Heart right ventricle (tissue), 16 donors: ENCODE measurements around the gene ZNF385D. TPM values are rescaled to one million over a fixed set of nuclear protein-coding genes. Genes with fewer than 3 reads are reported as not detected.
"Not testable (repeated sequence)": the region's sequence is repeated elsewhere in the genome, so short reads cannot be mapped to it uniquely, and the experiment has no call there.

Experiments used
- ATAC-seq, 8 donors: fragments of 200-7000 bp; cut with Tn5 transposase; one replicate each; pipeline ENCODE4 v1.9.1; 2020; ENCODE audit warnings: mild to moderate bottlenecking in 8 of 8, moderate library complexity in 8 of 8, moderate number of reproducible peaks in 1 of 8
- DNase-seq, 2 donors: peaks; one replicate each; pipeline ENCODE4 v3.0.0-alpha.2; 2020
- H3K27ac ChIP-seq, 10 donors: fragments of 200-600 bp; sonication (generic) in 2 of 10; one replicate each; pipeline versions ENCODE4 v1.5.0 to v1.8.0; 2020 to 2022; ENCODE audit warnings: mild to moderate bottlenecking in 3 of 10
- H3K27me3 ChIP-seq, 7 donors: fragments of 200-600 bp; one replicate each; pipeline ENCODE4 v1.8.0; 2021 to 2022; ENCODE audit warnings: mild to moderate bottlenecking in 2 of 7
- H3K36me3 ChIP-seq, 9 donors: fragments of 200-600 bp; sonication (generic) in 1 of 9; one replicate each; pipeline versions ENCODE4 v1.5.0 to v1.8.0; 2020 to 2022; ENCODE audit warnings: mild to moderate bottlenecking in 2 of 9
- H3K4me1 ChIP-seq, 9 donors: fragments of 200-600 bp; sonication (generic) in 1 of 9; one replicate each; pipeline versions ENCODE4 v1.5.0 to v1.8.0; 2020 to 2022; ENCODE audit warnings: mild to moderate bottlenecking in 4 of 9
- H3K4me3 ChIP-seq, 10 donors: fragments of 200-600 bp; sonication (generic) in 2 of 10; one replicate each; pipeline versions ENCODE4 v1.5.0 to v1.8.0; 2020 to 2022; ENCODE audit warnings: mild to moderate bottlenecking in 7 of 10, moderate library complexity in 2 of 10
- H3K9me3 ChIP-seq, 11 donors: fragments of 200-600 bp in 10 of 11; sonication (generic) in 2 of 11; one replicate each; pipeline versions ENCODE4 v1.5.0 to v1.8.0; 2013 to 2022; ENCODE audit warnings: mild to moderate bottlenecking in 2 of 11, control low read depth in 1 of 11, moderate library complexity in 1 of 11
- CTCF ChIP-seq, 9 donors: fragments of 200-600 bp; sonication (generic) in 2 of 9; IDR thresholded peaks; one replicate each; pipeline versions ENCODE4 v1.5.0 to v1.8.0; 2021 to 2022; ENCODE audit warnings: antibody characterized with exemption in 9 of 9, mild to moderate bottlenecking in 5 of 9, moderate library complexity in 1 of 9
- WGBS, 2 donors: extraction: QIAGEN DNeasy Blood & Tissue Kit; methylation state at CpG; one replicate each; pipeline ENCODE4 v1.1.7; 2013; ENCODE audit warnings: inconsistent platforms in 1 of 2; 5-methylcytosine and 5-hydroxymethylcytosine counted together
- intact Hi-C, 10 donors: fragments of 100-400 bp; cut with DNase I; formaldehyde crosslinking; loops; one replicate each; pipeline versions ENCODE4 v1.11.1 to v1.14.2; 2022
- polyA plus RNA-seq, 2 donors: library from polyadenylated mRNA; stranded (reverse); fragments of 200-250 nt; gene quantifications; one replicate each; pipeline ENCODE4 v1.2.3, GENCODE V29; 2013
- total RNA-seq, 10 donors: library from RNA; stranded (reverse); fragmentation: NEBNext Ultra II Directional in 3 of 10; extraction: Animal tissue kit (Norgen Biotek cat#: 25700) in 3 of 10; gene quantifications; one replicate each; pipeline versions ENCODE4 v1.2.1 to v1.2.4, GENCODE V29; 2021 to 2023
- donor health status: Arrhythmogenic right ventricular cardiomyopathy.
- donor health status: ischemic (EF 13 %, LVEDD 7.1; RV severe dilation, severe dysfunction).
- donor health status: healthy with polysubstance abuse.
- donor health status: DM: no; HTN: yes; CAD: no.
- donor health status: DM: no; HTN: no; CAD: no.
- donor health status: ischemic (EF 25% LVEDD 6.9; RV normal size, moderate dysfunction).
- donor health status: ischemic (EF 25% LVEDD 5.7; RV mildly dilated, moderate dysfunction).
- donor health status: healthy.
- donor health status: DM: yes; HTN: yes; CAD: no.
- donor health status: Ischemic cardiomyopathy.
- donor health status: ischemic (EF 35%, LVEDD 5.7; RV mildly dilated, moderate dysfunction).
- donor health status: nonischemic (EF 11% LVEDD 7.7; RV severe dilation, severe dysfunction).
- donor health status: DM: yes; HTN: yes; CAD: no.
- donor health status: PGD.
- donor health status: ischemic (EF 29% LVEDD 5.4; RV normal size, mild dysfunction).
- donor health status: nonischemic (EF 23%, LVEDD 6.1; RV moderate dilation, normal function).

ZNF385D gene
- total and polyA plus RNA-seq, 12 donors, result 3.0 to 24.9 (median 7.2) TPM

- Histone ChIP-seq H3K36me3 (no peaks in the 10 kb centered on the region), H3K27me3 (no peaks in the 10 kb centered on the region), H3K4me3 (no peak overlapping the region), H3K4me1 (peaks cover 0 to 3% (median 0%) of the 10 kb centered on the region in 9 donors), H3K27ac (no peak overlapping the region), H3K9me3 (no peaks in the 10 kb centered on the region)
- intact Hi-C loops, result loop anchor here in 5 of 10 donors (10.0 kb wide), 3 partner anchors 407 to 1263 kb away; no protein-coding TSS in a partner anchor
- no peak for TF ChIP-seq CTCF (IDR thresholded peaks at IDR 0.05)
- 86 to 88% methylated on average over 1 of the region's 1 CpG for WGBS, 2 donors
- ATAC-seq (no peak), DNase-seq (no peak)
Measured at GRCh38 chr3:21487520-21487919, 263.5 kb downstream of the ZNF385D start.

DNA sequence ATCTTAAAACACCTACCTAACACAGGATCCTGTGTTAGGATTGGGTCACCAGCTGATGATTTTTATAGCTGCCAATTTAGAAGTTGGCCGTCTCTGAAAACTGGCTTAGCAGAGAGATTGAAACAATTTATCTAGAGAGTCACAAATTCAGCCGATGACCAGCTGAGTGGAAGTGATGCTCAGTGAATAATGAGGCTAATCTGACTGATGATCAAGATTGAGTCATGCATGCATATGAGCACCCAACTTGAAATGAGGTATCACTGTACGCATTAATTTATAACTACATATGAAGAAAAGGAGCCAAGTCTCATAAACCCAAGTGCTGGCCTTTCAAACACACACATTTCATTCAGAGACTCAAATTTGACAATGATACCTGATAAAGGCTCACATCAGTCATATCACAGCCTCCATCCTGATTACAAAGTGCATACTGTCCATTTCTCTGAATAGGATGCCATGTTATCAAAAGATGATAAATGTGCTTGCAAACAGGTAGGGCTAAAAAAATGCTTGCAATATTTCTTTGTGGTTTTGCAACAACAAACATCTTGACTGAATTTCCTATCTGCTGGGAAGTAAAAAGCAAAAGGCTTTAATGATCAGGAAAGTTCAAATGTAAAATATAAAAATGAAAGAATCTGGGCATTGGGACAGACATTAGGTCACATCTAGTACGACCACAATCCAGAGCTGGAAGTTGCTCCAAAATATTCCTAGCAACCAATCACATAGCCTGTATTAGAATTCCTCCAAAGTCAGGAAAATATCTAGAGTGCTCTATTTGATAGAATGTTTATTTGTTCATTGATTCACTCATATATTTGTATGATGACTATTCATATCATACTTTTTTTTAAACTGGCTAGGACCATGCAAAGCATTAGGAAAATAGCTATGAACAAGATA lies 264.7 kb downstream of the ZNF385D start:
- not testable (repeated sequence) for H3K27ac ChIP-seq, H3K4me1 ChIP-seq, H3K36me3 ChIP-seq, DNase-seq, H3K9me3 ChIP-seq, H3K27me3 ChIP-seq, ATAC-seq, H3K4me3 ChIP-seq
- intact Hi-C loops, result loop anchor here in 5 of 10 donors (10.0 kb wide), 3 partner anchors 409 to 1261 kb away; no protein-coding TSS in a partner anchor
- WGBS, 2 donors, result 62 to 78% methylated on average over 1 of the region's 4 CpGs

DNA sequence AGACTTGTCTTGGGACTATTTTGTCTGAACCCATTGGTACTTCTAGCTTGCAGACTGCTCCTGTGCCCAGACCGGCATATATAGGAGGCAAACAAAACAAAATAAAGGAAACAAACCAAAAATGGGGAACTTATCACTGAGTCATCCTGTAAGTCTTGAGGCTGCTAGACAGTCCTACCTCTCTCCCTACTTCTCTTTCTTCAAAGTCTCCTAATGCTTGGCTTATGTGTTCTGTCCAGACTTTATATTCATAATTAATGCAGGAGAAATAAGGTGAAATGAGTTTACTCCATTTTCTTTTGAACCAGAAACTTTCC lies 266.2 kb downstream of the ZNF385D start:
- no peaks in the 10 kb centered on the region for H3K27me3 ChIP-seq
- H3K36me3 ChIP-seq, result no peaks in the 10 kb centered on the region
- H3K27ac ChIP-seq, result no peak overlapping the region
- peak in 1 of 8 donors; percentile 21 for ATAC-seq
- TF ChIP-seq CTCF (IDR thresholded peaks at IDR 0.05), result no peak
- intact Hi-C loops, result loop anchor here in 6 of 10 donors (2.0 to 10.0 kb wide), 5 partner anchors 410 to 1260 kb away; no protein-coding TSS in a partner anchor
- no peak for DNase-seq
- H3K4me1 ChIP-seq, result peaks cover 0 to 3% (median 0%) of the 10 kb centered on the region in 9 donors
- no peaks in the 10 kb centered on the region for H3K9me3 ChIP-seq
- 91 to 98% methylated on average over 1 of the region's 1 CpG for WGBS, 2 donors
- no peak overlapping the region for H3K4me3 ChIP-seq

DNA sequence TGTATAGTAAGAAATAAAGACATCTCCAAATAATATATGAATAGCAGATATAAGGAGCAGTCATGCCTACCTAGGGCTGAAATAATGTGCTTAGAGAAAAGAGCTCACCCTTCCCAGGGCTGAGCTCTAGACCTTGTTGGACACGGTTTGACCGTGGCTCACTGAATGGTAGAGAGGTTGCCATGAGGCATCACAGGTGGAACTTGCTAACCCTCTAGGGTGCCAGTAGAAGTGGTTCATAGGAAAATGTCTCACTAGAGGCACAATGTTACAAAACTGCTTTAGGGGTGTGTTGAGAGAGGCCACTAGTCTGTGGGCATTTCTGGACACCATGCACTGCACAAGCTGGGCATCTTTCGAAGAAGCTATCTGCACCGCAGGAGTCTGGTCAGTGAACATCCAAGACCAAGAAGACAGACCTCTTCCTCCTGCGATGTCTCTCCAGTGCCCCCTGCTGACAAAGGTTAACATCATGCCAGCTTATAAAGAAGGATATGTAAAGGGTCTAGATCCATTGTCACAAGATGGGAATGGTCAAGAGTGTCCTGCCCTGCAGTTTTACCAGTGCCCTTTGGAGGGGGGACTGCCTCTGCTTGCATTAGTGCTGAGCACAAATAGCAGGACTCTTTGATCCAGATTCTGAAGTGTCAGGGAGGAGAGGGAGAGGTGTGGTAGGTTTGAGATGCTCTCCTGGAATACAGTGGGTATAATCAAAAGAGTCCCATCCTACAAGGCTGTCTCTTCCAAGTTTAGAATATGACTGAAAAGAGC lies 266.8 kb downstream of the ZNF385D start:
- Histone ChIP-seq H3K4me1 (peaks cover 0 to 1% (median 0%) of the 10 kb centered on the region in 9 donors), H3K36me3 (no peaks in the 10 kb centered on the region), H3K27me3 (no peaks in the 10 kb centered on the region), H3K4me3 (no peak overlapping the region), H3K9me3 (no peaks in the 10 kb centered on the region), H3K27ac (no peak overlapping the region)
- 60 to 68% methylated on average over 5 of the region's 5 CpGs for WGBS, 2 donors
- intact Hi-C loops, result loop anchor here in 6 of 10 donors (2.0 to 10.0 kb wide), 5 partner anchors 411 to 1259 kb away; no protein-coding TSS in a partner anchor
- ATAC-seq, result peak in 7 of 8 donors; percentile 46 to 80 (median 67)
- DNase-seq, result peak; percentile 11 to 64
- peak; percentile 36 to 74 (median 63) for TF ChIP-seq CTCF (IDR thresholded peaks at IDR 0.05)
